Measurements from ENCODE around the gene ESAM.
A peak's percentile ranks its signal among the peaks of the same experiment; 100 is the strongest.

The ESAM gene

DNA sequence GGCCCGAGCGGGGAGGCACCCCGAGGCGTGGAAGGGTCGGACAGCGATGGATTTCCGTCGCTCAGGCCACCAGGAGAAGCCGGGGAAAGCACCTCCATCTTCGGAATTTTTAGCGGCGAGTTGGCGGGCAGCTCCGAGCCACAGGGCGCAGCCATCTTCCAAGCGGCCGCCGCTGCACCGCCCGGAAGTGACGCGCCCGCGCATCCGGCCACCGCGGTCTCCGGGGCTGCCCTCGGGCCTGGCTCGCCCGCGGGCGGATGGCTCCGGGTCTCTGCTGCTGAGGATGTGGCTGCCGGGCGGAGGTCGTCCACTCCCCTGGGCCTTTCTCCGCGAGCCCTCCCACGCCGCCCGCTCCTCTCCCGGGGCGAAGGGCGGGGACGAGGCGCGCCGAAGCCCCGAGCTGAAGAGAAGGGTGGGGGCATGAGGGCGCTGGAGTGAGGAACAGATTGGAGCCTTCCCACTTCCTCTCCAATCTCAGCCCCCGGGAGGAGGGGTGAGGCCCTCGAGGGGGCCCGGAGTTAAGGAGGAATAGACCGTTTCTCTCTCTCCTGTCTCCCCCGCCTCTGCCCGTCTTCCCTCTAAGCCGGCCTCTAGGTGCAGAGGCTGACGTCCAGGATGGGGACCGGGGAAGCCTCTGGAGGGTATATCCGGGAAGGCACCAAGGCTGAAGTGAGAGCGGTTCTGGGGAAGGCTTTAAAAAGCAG, 38.3 kb upstream of the ESAM start, which contains the start of gene MSANTD2:
Gene MSANTD2, minus strand, starts transcription at position 181 of the 704 bp plus-strand sequence. Its CDS starts 26 bp downstream, at position 155.
- no peak for TF ChIP-seq Cebpa-rat (IDR thresholded peaks at IDR 0.05)
- H3K4me3 ChIP-seq = peak within 1 kb of the TSS; percentile 69 to 97 (median 92)
- H3K27ac ChIP-seq = peak within 1 kb of the TSS; percentile 81 to 97 (median 95)
- H3K9me3 ChIP-seq (replicated peaks in 1 of 11) = no peaks in the 10 kb centered on the region
- H3K36me3 ChIP-seq = no peaks in the 10 kb centered on the region
- H3K4me1 ChIP-seq = peaks cover 29 to 41% (median 32%) of the 10 kb centered on the region in 10 experiments
- peak within 1 kb of the TSS; percentile 83 to 96 (median 90) for H3K9ac ChIP-seq
- H3K27me3 ChIP-seq = no peaks in the 10 kb centered on the region
- H4K20me1 ChIP-seq = peaks cover 0 to 45% (median 42%) of the 10 kb centered on the region in 11 experiments; a peak in 21 of 22 replicates
- H3K4me2 ChIP-seq = peak within 1 kb of the TSS; percentile 78 to 98 (median 92)

- peak overlapping the region; percentile 69 to 97 (median 92) for H3K4me3 ChIP-seq
- peaks cover 29 to 41% (median 36%) of the 10 kb centered on the region in 10 experiments for H3K4me1 ChIP-seq
- peak overlapping the region; percentile 83 to 96 (median 90) for H3K9ac ChIP-seq
- H3K36me3 ChIP-seq = no peaks in the 10 kb centered on the region
- H3K27me3 ChIP-seq = no peaks in the 10 kb centered on the region
- H4K20me1 ChIP-seq = peaks cover 5 to 53% (median 50%) of the 10 kb centered on the region in 11 experiments; a peak in 21 of 22 replicates
- TF ChIP-seq Cebpa-rat (IDR thresholded peaks at IDR 0.05) = no peak
- no peaks in the 10 kb centered on the region for H3K9me3 ChIP-seq (replicated peaks in 1 of 11)
- peak overlapping the region; percentile 81 to 97 (median 95) for H3K27ac ChIP-seq
- peak overlapping the region; percentile 78 to 98 (median 92) for H3K4me2 ChIP-seq
These were observed 37.5 kb upstream of the ESAM start for GRCh38 chr11:124799348-124800225.

GRCh38 chr11:124798991-124799347, 36.9 kb upstream of the ESAM start:
- no peaks in the 10 kb centered on the region for H3K9me3 ChIP-seq (replicated peaks in 1 of 11)
- H3K27ac ChIP-seq = peak overlapping the region; percentile 81 to 97 (median 95); a peak in 21 of 22 replicates
- H3K4me1 ChIP-seq = peaks cover 29 to 41% (median 36%) of the 10 kb centered on the region in 10 experiments
- TF ChIP-seq Cebpa-rat (IDR thresholded peaks at IDR 0.05) = no peak
- H3K4me2 ChIP-seq = peak overlapping the region; percentile 78 to 98 (median 92)
- H3K9ac ChIP-seq = peak overlapping the region; percentile 83 to 96 (median 90)
- H3K27me3 ChIP-seq = no peaks in the 10 kb centered on the region
- H4K20me1 ChIP-seq = peaks cover 10 to 59% (median 56%) of the 10 kb centered on the region in 11 experiments; a peak in 21 of 22 replicates
- H3K36me3 ChIP-seq = no peaks in the 10 kb centered on the region
- H3K4me3 ChIP-seq = peak overlapping the region; percentile 69 to 97 (median 92)

DNA sequence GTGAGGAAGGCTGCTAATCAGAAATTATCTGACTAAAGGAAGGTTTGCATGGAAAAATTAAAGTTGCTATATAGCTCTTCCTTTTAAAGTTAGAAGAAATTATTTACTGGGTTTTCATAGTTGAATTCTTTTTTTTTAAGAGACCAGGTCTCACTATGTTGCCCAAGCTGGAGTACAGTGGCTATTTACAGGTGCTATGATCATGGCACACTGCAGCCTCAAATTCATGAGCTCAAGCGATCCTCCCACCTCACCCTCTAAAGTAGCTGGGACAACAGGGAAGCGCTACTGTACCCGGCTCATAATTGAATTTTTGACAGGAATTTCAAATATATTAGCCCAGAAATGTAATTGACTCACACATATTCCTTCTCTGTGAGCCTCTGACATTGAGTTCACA, 34.2 kb upstream of the ESAM start:
- Histone ChIP-seq H3K4me1 (peaks cover 30 to 50% (median 45%) of the 10 kb centered on the region in 10 experiments), H3K27me3 (no peaks in the 10 kb centered on the region), H3K36me3 (peaks cover 0 to 4% (median 0%) of the 10 kb centered on the region in 11 experiments; a peak in 3 of 22 replicates), H4K20me1 (peaks cover 31 to 86% (median 81%) of the 10 kb centered on the region in 11 experiments; a peak in 21 of 22 replicates), H3K9me3 (replicated peaks in 1 of 11) (no peaks in the 10 kb centered on the region), H3K4me3 (no peak overlapping the region), H3K27ac (no peak overlapping the region), H3K9ac (0 out of 22 replicates have a peak overlapping the region, but pooled peaks of 1 of the 11 experiments have one; percentile 47), H3K4me2 (peak overlapping the region in 2 of 11 experiments; percentile 2 to 29; a peak in 3 of 22 replicates)
- TF ChIP-seq Cebpa-rat (IDR thresholded peaks at IDR 0.05) = no peak

GRCh38 chr11:124793466-124794278, 31.6 kb upstream of the ESAM start:
- no peak overlapping the region for H3K9ac ChIP-seq
- H3K9me3 ChIP-seq (replicated peaks in 1 of 11) = no peaks in the 10 kb centered on the region
- no peak overlapping the region for H3K4me2 ChIP-seq
- no peak for TF ChIP-seq Cebpa-rat (IDR thresholded peaks at IDR 0.05)
- peaks cover 20 to 41% (median 36%) of the 10 kb centered on the region in 10 experiments for H3K4me1 ChIP-seq
- H3K27ac ChIP-seq = no peak overlapping the region
- H3K27me3 ChIP-seq = no peaks in the 10 kb centered on the region
- peaks cover 47 to 100% (median 92%) of the 10 kb centered on the region in 11 experiments; a peak in 21 of 22 replicates for H4K20me1 ChIP-seq
- H3K4me3 ChIP-seq = no peak overlapping the region
- H3K36me3 ChIP-seq = peaks cover 0 to 6% (median 0%) of the 10 kb centered on the region in 11 experiments; a peak in 3 of 22 replicates

DNA sequence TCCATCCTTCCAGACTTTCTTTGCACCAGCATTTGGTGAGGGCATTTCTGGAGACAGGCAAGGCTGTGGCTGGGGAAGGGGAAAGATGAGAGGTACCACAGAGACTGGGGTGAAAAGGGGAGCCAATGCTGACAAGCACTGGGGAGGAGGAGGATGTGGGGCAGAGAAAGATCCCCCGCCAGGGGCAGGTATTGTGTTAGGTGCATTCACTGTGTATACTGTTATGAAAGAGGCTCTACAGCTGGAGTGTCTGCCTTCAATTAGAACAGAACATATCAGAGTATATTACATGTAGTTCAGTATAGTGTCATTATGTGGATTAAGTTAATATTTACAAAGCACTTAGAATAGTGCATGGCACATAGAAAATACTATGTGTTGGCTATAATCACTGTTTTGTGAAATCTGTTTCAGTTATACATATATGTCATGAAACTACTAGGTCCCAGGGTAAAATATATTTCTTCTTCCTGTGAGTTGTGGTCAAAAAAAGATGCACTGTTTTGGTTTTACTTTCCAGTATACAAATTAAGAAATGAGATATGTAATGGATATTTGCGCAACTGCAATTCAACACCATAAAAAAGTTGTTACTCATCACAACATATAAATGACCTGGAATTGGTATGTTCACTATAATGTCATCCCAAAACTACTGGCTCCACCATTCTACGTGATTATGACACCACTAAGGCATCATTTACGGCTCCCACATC, 29.7 kb upstream of the ESAM start:
- no peak for TF ChIP-seq Cebpa-rat (IDR thresholded peaks at IDR 0.05)
- no peaks in the 10 kb centered on the region for H3K27me3 ChIP-seq
- no peak overlapping the region for H3K9ac ChIP-seq
- H3K27ac ChIP-seq = no peak overlapping the region; a peak in 1 of 22 replicates
- H3K4me1 ChIP-seq = peaks cover 6 to 23% (median 18%) of the 10 kb centered on the region in 10 experiments; a peak in 18 of 20 replicates
- peaks cover 47 to 100% (median 84%) of the 10 kb centered on the region in 11 experiments; a peak in 21 of 22 replicates for H4K20me1 ChIP-seq
- H3K4me2 ChIP-seq = peak overlapping the region in 10 of 11 experiments; percentile 14 to 61 (median 42); a peak in 16 of 22 replicates
- peaks cover 0 to 6% (median 0%) of the 10 kb centered on the region in 11 experiments; a peak in 4 of 22 replicates for H3K36me3 ChIP-seq
- H3K9me3 ChIP-seq (replicated peaks in 1 of 11) = no peaks in the 10 kb centered on the region
- no peak overlapping the region for H3K4me3 ChIP-seq

GRCh38 chr11:124788521-124788920, 26.4 kb upstream of the ESAM start:
- H3K27me3 ChIP-seq = no peaks in the 10 kb centered on the region
- peaks cover 36 to 87% (median 66%) of the 10 kb centered on the region in 11 experiments; a peak in 21 of 22 replicates for H4K20me1 ChIP-seq
- H3K9me3 ChIP-seq (replicated peaks in 1 of 11) = no peaks in the 10 kb centered on the region
- no peak for TF ChIP-seq Cebpa-rat (IDR thresholded peaks at IDR 0.05)
- H3K4me2 ChIP-seq = no peak overlapping the region
- H3K4me1 ChIP-seq = peaks cover 0 to 20% (median 15%) of the 10 kb centered on the region in 10 experiments; a peak in 18 of 20 replicates
- H3K9ac ChIP-seq = no peak overlapping the region
- H3K36me3 ChIP-seq = peaks cover 0 to 6% (median 0%) of the 10 kb centered on the region in 11 experiments; a peak in 4 of 22 replicates
- no peak overlapping the region for H3K27ac ChIP-seq
- H3K4me3 ChIP-seq = no peak overlapping the region

All from BLaER1 treated with 17β-estradiol and CSF1 and Interleukin-3, amounts not matched to agents 10 nM and 100 nM (cell line).